ENCODE data around the gene MNT. TPM values are rescaled to one million over a fixed set of nuclear protein-coding genes. Genes with fewer than 3 reads are reported as not detected.

Gene MNT
- total and polyA plus RNA-seq, 2 of the 8 experiments (the other 6 are each of a cell fraction or from before 2014, with no cell fraction given) = 5.0 to 17.3 TPM

- H2AFZ ChIP-seq (ENCODE audit: low read length) = no peak overlapping the region
- H4K20me1 ChIP-seq (replicated peaks in 1 of 2; ENCODE audit: control insufficient read depth in 1 of 2, insufficient read depth in 2 of 2, low read length in 2 of 2) = peaks cover 5% of the 10 kb centered on the region in 2 experiments
- POLR2A ChIA-PET (ENCODE audit: partially characterized antibody) = interaction anchor here (0.9 to 2.7 kb wide), 9 partner anchors 11 to 85 kb away, joined by 3 to 11 read pairs (median 5); no protein-coding TSS in a partner anchor
- H3K4me3 ChIP-seq (ENCODE audit: extremely low read depth in 1 of 4, insufficient read depth in 2 of 4, low read depth in 3 of 4, low read length in 4 of 4) = no peak overlapping the region
- FAIRE-seq = no peak
- no peaks in the 10 kb centered on the region for H3K4me1 ChIP-seq (replicated peaks in 1 of 4; ENCODE audit: control insufficient read depth in 3 of 4, insufficient read depth in 4 of 4, low read length in 3 of 4)
- no peak overlapping the region for H3K14ac ChIP-seq (ENCODE audit: insufficient read length)
- H3K27me3 ChIP-seq (replicated peaks in 1 of 4; ENCODE audit: control insufficient read depth in 3 of 4, extremely low read depth in 1 of 4, insufficient read depth in 3 of 4, low read length in 3 of 4) = no peaks in the 10 kb centered on the region
- H2BK120ac ChIP-seq (replicated peaks; ENCODE audit: low read depth, low read length) = no peak overlapping the region
- WGBS, 2 experiments (ENCODE audit: extremely low coverage in 1 of 2, insufficient coverage in 1 of 2, insufficient read length in 1 of 2, insufficient replicate concordance in 2 of 2, low coverage in 1 of 2, low lambda C conversion rate in 2 of 2, missing lambda C conversion rate in 1 of 2) = 89% methylated on average over 2 of the region's 2 CpGs; no CpG with 5 or more reads in 1 of the 2 experiments
- H3K4me2 ChIP-seq (ENCODE audit: insufficient read depth in 1 of 2, low read depth in 2 of 2, low read length in 2 of 2) = no peak overlapping the region
- no peaks in the 10 kb centered on the region for H3K79me2 ChIP-seq (ENCODE audit: control insufficient read depth in 1 of 2, insufficient read depth in 2 of 2, low read length in 2 of 2)
- no peak overlapping the region for H2BK15ac ChIP-seq (ENCODE audit: low read length)
- no peak overlapping the region for H3K27ac ChIP-seq (ENCODE audit: low read depth, low read length)
- no peak overlapping the region for H4K5ac ChIP-seq (ENCODE audit: insufficient read length, low read depth, low read length)
- no peak overlapping the region for H3K23ac ChIP-seq (ENCODE audit: insufficient read length)
- H2BK12ac ChIP-seq (ENCODE audit: low read depth, low read length) = no peak overlapping the region
- no peaks in the 10 kb centered on the region for H3K79me1 ChIP-seq (ENCODE audit: low read depth, low read length)
- H2AK5ac ChIP-seq (ENCODE audit: low read depth, low read length) = no peak overlapping the region
- H3K4ac ChIP-seq (replicated peaks; ENCODE audit: insufficient read length, low read depth, low read length) = no peak overlapping the region
- peak in 1 of 2 experiments; percentile 57 for DNase-seq (ENCODE audit: low read depth in 1 of 2, low spot score in 2 of 2)
- no peak overlapping the region for H3K9ac ChIP-seq (replicated peaks in 1 of 4; ENCODE audit: extremely low read depth in 1 of 4, low read depth in 3 of 4, low read length in 3 of 4)
- H3K36me3 ChIP-seq (ENCODE audit: control insufficient read depth in 2 of 4, insufficient read depth in 4 of 4, low read length in 3 of 4) = peaks cover 4 to 18% (median 9%) of the 10 kb centered on the region in 4 experiments; a peak in 5 of 8 replicates
- H3K18ac ChIP-seq (ENCODE audit: extremely low read depth, low read length) = no peak overlapping the region
- CTCF ChIA-PET (ENCODE audit: partially characterized antibody) = interaction anchor here (0.7 to 8.8 kb wide), 15 partner anchors 9 to 113 kb away, joined by 3 to 135 read pairs (median 5); partner anchors contain the start of gene MNT
- H2BK5ac ChIP-seq (ENCODE audit: low read depth, low read length) = no peak overlapping the region
- no peak overlapping the region for H4K8ac ChIP-seq (ENCODE audit: extremely low read depth, insufficient read depth, low read length)
- H3K9me3 ChIP-seq (ENCODE audit: insufficient read depth in 2 of 2, low read depth in 1 of 2, low read length in 1 of 2) = no peaks in the 10 kb centered on the region
- H3K56ac ChIP-seq (replicated peaks; ENCODE audit: insufficient read length, low read depth, low read length) = no peak overlapping the region
- H4K91ac ChIP-seq (replicated peaks; ENCODE audit: insufficient read length, low read length) = no peak overlapping the region
- no peak overlapping the region for H2BK20ac ChIP-seq (ENCODE audit: low read length)
- H3K23me2 ChIP-seq (ENCODE audit: low read depth, low read length) = 0 out of 2 replicates have a peak, but pooled peaks cover 3% of the 10 kb centered on the region
- no peak for TF ChIP-seq SIX5 (IDR thresholded peaks at IDR 0.05; ENCODE audit: low read depth, low read length)
- no peak for TF ChIP-seq JUN (IDR thresholded peaks at IDR 0.05; ENCODE audit: low read depth, low read length)
- TF ChIP-seq CTCF (IDR thresholded peaks at IDR 0.05; ENCODE audit: control extremely low read depth in 1 of 3, insufficient read depth in 1 of 3, low read depth in 1 of 3, low read length in 3 of 3) = peak; percentile 8 to 20 (median 12); a peak in 3 of 4 replicates
- TF ChIP-seq BCL11A (IDR thresholded peaks at IDR 0.05; ENCODE audit: low read depth in 2 of 2, low read length in 2 of 2) = no peak
- no peak for TF ChIP-seq BACH1 (IDR thresholded peaks at IDR 0.05; ENCODE audit: low read length)
- no peak for TF ChIP-seq RXRA (IDR thresholded peaks at IDR 0.05; ENCODE audit: insufficient read depth, low read depth, low read length)
- no peak for TF ChIP-seq PHF8 (conservative IDR thresholded peaks at IDR 0.05; ENCODE audit: low read depth, low read length)
- no peak for TF ChIP-seq TBP (IDR thresholded peaks at IDR 0.05; ENCODE audit: low read depth, low read length)
- no peak for TF ChIP-seq GABPA (IDR thresholded peaks at IDR 0.05; ENCODE audit: borderline replicate concordance, insufficient read depth, low read length)
- no peak for TF ChIP-seq RNF2 (IDR thresholded peaks at IDR 0.05; ENCODE audit: borderline replicate concordance, low read depth, low read length, missing control alignments, poor library complexity, severe bottlenecking)
- no peak for TF ChIP-seq POLR2AphosphoS5 (IDR thresholded peaks at IDR 0.05; ENCODE audit: low read depth, low read length)
These were observed 11.7 kb upstream of the MNT start for GRCh38 chr17:2412561-2413021.
